ENCODE results near the gene ALDH3B1. TPM values are rescaled to one million over a fixed set of nuclear protein-coding genes. Genes with fewer than 3 reads are reported as not detected.
A peak's percentile ranks its signal among the peaks of the same experiment; 100 is the strongest.

ALDH3B1 gene
- total RNA-seq, 1 donor from 2014 or later: 42.8 TPM

DNA sequence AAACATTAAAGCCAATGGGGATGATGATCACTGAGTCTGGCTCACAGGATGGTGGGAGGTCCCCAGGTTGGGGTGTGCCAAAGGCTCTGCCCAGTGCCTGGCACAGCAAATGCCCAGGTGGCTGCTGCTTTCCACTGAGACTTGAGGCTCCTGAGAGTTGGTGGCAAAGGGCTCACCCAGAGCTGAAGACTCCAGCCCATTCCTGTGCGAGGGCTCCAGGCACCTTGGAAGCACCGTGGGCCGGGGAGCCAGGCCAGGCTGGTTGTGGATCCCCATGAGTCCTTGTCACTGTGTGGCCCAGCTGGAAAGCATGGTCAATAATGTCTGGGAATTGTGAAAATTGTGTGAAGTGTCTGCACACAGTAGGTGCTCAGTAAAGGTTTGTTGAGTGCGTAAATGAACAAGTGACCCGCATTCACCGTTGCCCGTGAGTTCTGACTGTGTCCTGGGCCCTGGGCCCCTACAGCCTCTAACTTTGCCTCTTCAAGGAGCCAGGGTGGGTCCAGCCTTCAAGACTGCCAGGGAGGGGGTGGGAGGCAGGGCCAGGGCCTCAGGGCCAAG is 3.4 kb upstream of the ALDH3B1 start:
- DNase-seq (ENCODE audit: low spot score in 2 of 2): no peak
- Histone ChIP-seq H3K27ac (no peak overlapping the region), H3K4me3 (no peak overlapping the region), H3K9me3 (no peaks in the 10 kb centered on the region), H3K36me3 (no peaks in the 10 kb centered on the region), H3K27me3 (no peaks in the 10 kb centered on the region), H3K4me1 (peaks cover 9 to 23% of the 10 kb centered on the region in 2 donors)
- TF ChIP-seq, protein P1, sequence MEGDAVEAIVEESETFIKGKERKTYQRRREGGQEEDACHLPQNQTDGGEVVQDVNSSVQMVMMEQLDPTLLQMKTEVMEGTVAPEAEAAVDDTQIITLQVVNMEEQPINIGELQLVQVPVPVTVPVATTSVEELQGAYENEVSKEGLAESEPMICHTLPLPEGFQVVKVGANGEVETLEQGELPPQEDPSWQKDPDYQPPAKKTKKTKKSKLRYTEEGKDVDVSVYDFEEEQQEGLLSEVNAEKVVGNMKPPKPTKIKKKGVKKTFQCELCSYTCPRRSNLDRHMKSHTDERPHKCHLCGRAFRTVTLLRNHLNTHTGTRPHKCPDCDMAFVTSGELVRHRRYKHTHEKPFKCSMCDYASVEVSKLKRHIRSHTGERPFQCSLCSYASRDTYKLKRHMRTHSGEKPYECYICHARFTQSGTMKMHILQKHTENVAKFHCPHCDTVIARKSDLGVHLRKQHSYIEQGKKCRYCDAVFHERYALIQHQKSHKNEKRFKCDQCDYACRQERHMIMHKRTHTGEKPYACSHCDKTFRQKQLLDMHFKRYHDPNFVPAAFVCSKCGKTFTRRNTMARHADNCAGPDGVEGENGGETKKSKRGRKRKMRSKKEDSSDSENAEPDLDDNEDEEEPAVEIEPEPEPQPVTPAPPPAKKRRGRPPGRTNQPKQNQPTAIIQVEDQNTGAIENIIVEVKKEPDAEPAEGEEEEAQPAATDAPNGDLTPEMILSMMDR (IDR thresholded peaks at IDR 0.05): no peak
- intact Hi-C loops (cut with DNase I): loop anchor here (10.0 kb wide), 1 partner anchor 198 kb away; no protein-coding TSS in a partner anchor

DNA sequence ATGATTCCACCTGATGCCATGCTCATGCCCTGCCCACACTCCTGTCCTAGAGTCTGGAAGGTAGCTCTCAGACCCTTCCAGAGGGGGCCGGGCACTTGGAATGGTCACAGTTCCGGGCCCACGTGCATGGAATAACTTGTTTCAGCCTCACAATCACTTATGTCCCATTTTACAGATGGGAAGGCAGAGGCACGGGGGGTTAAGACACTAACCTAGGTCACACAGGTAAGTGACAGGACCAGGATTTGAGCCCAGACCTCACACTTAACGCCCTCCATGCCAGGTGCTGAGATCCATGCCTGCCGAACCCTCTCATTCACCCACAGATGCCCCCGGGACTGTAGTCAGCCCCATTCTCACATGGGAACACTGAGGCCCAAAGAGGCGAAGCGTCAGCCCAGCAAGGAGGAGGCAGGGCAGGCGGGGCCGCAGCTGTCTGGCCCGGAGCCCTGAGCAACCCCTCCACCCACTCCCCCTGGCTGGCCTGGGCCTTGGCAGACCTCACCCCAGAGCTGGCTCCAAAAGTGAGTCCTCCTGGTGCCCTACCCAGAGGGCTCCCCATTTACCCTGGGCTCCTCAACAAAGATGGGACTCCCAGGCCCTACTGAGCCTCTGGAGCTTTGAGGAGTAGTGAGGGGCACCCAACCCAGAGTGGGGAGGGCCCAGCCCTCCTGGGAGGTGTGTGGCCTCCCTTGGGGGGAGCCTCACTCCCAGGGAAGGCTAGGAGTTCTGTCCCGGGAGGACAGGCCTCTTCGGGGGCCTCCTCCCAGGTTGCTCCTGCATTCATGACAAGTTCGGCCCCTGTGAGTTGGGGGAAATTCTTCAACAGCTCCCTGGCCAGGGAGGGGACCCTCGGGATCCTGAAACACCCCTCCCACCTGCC is 2.4 kb upstream of the ALDH3B1 start:
- DNase-seq (ENCODE audit: low spot score in 2 of 2): no peak
- TF ChIP-seq, protein P1 (IDR thresholded peaks at IDR 0.05): no peak
- intact Hi-C loops (cut with DNase I): loop anchor here (10.0 kb wide), 1 partner anchor 197 kb away; no protein-coding TSS in a partner anchor
- peaks cover 9 to 25% of the 10 kb centered on the region in 2 donors for H3K4me1 ChIP-seq
- H3K9me3 ChIP-seq: no peaks in the 10 kb centered on the region
- no peak overlapping the region for H3K4me3 ChIP-seq
- H3K36me3 ChIP-seq: no peaks in the 10 kb centered on the region
- H3K27me3 ChIP-seq: no peaks in the 10 kb centered on the region
- no peak overlapping the region for H3K27ac ChIP-seq

DNA sequence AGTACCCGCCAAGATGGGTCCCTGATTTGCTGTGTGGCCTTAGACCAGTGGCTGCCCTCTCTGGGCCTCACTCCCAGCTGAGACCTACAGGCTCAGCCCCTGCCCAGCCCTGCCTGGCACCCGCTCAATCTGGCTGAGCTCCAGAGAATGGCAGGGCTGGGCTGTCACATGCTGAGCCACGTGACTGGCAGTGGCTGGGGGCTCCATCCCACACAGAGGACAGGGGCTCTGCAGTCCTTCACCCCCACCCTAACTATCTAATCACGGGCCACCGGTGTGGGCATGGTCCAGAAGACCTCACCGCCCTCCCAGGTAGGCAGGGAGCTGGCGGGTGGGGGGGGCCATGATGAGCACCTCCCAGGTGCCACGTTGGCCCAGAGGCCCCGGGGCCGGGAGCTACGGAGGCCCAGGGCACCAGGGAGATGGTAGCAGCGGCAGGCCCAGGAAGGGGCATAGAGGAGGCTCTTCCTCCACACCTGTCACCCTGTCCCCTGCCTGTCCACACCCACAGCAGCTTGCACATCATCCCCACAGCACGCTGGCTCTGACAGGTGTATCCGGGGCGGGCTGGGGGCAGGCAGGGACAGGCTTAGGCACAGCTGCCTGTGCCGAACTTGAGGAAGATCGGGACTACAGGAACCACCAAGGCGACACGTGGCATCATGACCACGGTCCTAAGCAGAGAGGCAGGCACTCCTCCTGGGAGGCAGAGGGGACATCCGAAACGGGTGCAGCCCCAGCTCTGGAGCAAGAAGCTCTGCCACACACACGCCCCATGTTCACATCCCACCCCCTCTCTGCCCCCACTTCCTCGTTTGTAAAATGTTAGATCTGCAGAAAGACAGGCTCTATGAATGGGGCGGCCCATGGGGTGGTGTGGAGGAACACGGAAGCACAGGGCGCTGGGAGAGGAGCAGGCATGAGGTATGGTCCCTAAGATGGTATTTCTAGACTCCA is 1.5 kb upstream of the ALDH3B1 start:
- Histone ChIP-seq H3K4me3 (no peak overlapping the region), H3K27me3 (no peaks in the 10 kb centered on the region), H3K36me3 (no peaks in the 10 kb centered on the region), H3K27ac (peak overlapping the region in 1 of 2 donors; percentile 91), H3K9me3 (no peaks in the 10 kb centered on the region), H3K4me1 (peaks cover 9 to 24% of the 10 kb centered on the region in 2 donors)
- intact Hi-C loops (cut with DNase I): loop anchor here (10.0 kb wide), 1 partner anchor 196 kb away; no protein-coding TSS in a partner anchor
- no peak for DNase-seq (ENCODE audit: low spot score in 2 of 2)
- TF ChIP-seq, protein P1 (IDR thresholded peaks at IDR 0.05): no peak

DNA sequence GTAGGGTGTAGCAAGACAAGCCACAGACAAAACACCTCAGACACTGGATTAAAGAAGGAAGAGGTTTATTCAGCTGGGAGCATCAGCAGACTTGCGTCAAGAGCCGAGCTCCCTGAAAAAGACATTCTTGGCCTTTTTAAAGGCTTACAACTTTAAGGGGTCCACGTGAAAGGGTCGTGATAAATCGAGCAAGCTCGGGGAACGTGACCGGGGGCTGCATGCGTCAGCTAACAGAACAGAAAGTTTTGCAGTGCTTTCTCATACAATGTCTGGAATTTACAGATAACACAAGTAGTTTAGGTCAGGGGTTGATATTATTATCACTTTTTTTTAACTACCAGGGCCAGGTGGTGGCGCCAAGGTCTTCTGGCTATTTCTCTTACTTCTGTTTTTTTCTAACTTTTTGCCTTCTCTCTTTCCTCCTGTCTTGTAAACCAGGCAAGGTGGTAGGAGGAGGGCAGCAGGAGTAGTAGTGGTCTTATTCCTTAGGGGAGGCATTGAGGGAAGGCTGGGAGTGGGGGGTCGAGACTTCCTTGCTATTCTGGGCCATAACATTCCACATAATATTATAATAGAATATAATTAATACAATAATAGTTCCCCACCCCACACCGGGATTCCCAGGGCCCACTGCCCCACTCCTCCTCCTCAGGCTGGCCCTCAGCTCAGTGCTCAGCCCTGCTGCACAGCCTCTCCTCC is 587 bp upstream of the ALDH3B1 start:
- H3K4me1 ChIP-seq: peaks cover 9 to 29% of the 10 kb centered on the region in 2 donors
- DNase-seq (ENCODE audit: low spot score in 2 of 2): no peak
- peak overlapping the region; percentile 82 to 91 for H3K27ac ChIP-seq
- H3K36me3 ChIP-seq: no peaks in the 10 kb centered on the region
- no peaks in the 10 kb centered on the region for H3K27me3 ChIP-seq
- TF ChIP-seq, protein P1 (IDR thresholded peaks at IDR 0.05): peak in 2 of 3 experiments; percentile 5 to 37
- intact Hi-C loops (cut with DNase I): loop anchor here (1.0 to 10.0 kb wide), 5 partner anchors 21 to 435 kb away; partner anchors contain the start of genes CHKA, NDUFS8 and TCIRG1
- no peaks in the 10 kb centered on the region for H3K9me3 ChIP-seq
- H3K4me3 ChIP-seq: peak overlapping the region; percentile 35 to 60
